ENCODE results near the gene MLH1. TPM values are rescaled to one million over a fixed set of nuclear protein-coding genes. Genes with fewer than 3 reads are reported as not detected.

MLH1 gene
- total RNA-seq, 1 experiment from 2014 or later = 28.5 TPM

DNA sequence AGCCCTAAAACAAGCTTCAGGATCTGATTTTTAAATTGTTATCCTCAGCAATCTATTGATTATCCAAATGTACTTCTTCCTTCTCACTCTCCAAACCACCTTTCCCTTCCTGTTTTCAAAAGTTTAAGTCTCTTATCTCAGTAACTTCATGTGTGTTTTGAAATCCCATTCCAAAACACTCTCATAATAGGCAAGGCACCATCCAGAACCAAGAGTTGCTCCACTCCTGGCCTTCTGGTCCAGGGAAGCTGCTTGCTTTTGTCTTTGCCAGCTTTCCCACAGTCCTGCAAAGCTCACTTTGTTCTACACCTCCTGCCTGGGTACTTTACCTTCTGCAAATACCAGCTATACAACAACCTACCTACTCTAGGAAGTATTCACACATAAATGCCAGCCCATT, 63.5 kb downstream of the MLH1 start:
- BruUV-seq (replicated peaks) = no TSS peak
- POLR2A ChIA-PET = no interaction called here
- H3K4me1 ChIP-seq (ENCODE audit: control insufficient read depth, insufficient read depth, low read length) = 0 out of 2 replicates have a peak, but pooled peaks cover 4% of the 10 kb centered on the region

GRCh38 chr3:37058117-37058516, 64.8 kb downstream of the MLH1 start:
- ATAC-seq = no peak
- intact Hi-C loops (cut with micrococcal nuclease; ENCODE audit: unreplicated experiment) = no loop called here
- no TSS peak for BruUV-seq (replicated peaks)
- peaks cover 11% of the 10 kb centered on the region; the same call in 1 of the 2 replicates for H3K36me3 ChIP-seq (ENCODE audit: control insufficient read depth, insufficient read depth, low read length)
- no peaks in the 10 kb centered on the region for H3K27me3 ChIP-seq (ENCODE audit: control insufficient read depth, insufficient read depth, low read length)
- in situ Hi-C loops (cut with HindIII; ENCODE audit: low pct_unique_long_range_greater_than_20kb, low sequenced_read_pairs) = no loop called here
- no peak overlapping the region for H3K4me3 ChIP-seq (ENCODE audit: low read depth in 2 of 2, low read length in 2 of 2)
- H3K9me3 ChIP-seq (ENCODE audit: control insufficient read depth, insufficient read depth, low read depth, low read length) = no peaks in the 10 kb centered on the region
- POLR2A ChIA-PET = no interaction called here
- DNase-seq (ENCODE audit: low read depth, low spot score) = no peak
- no peak overlapping the region for H3K27ac ChIP-seq (ENCODE audit: low read length)
- CTCF ChIA-PET = no interaction called here
- 0 out of 2 replicates have a peak, but pooled peaks cover 4% of the 10 kb centered on the region for H3K4me1 ChIP-seq (ENCODE audit: control insufficient read depth, insufficient read depth, low read length)
- TF ChIP-seq POLR2AphosphoS5 (IDR thresholded peaks at IDR 0.05; ENCODE audit: low read depth, low read length) (no peak), SIN3A (IDR thresholded peaks at IDR 0.05; ENCODE audit: borderline replicate concordance, insufficient read depth, low read depth, low read length) (no peak), TCF7L2 (IDR thresholded peaks at IDR 0.05; ENCODE audit: low read depth, low read length) (no peak), REST (IDR thresholded peaks at IDR 0.05; ENCODE audit: insufficient read depth in 1 of 2, low read depth in 2 of 2, low read length in 1 of 2) (no peak), CTCF (IDR thresholded peaks at IDR 0.05) (no peak)

More for the DNA sequence above, 63.5 kb downstream of the MLH1 start:
- DNase-seq (ENCODE audit: low read depth, low spot score) = no peak
- Histone ChIP-seq H3K4me3 (ENCODE audit: low read depth in 2 of 2, low read length in 2 of 2) (no peak overlapping the region), H3K27me3 (ENCODE audit: control insufficient read depth, insufficient read depth, low read length) (no peaks in the 10 kb centered on the region), H3K36me3 (ENCODE audit: control insufficient read depth, insufficient read depth, low read length) (peaks cover 15% of the 10 kb centered on the region; the same call in 1 of the 2 replicates), H3K9me3 (ENCODE audit: control insufficient read depth, insufficient read depth, low read depth, low read length) (no peaks in the 10 kb centered on the region), H3K27ac (ENCODE audit: low read length) (no peak overlapping the region)
- no peak for ATAC-seq
- TF ChIP-seq CTCF (IDR thresholded peaks at IDR 0.05) = no peak
- no peak for TF ChIP-seq TCF7L2 (IDR thresholded peaks at IDR 0.05; ENCODE audit: low read depth, low read length)
- TF ChIP-seq REST (IDR thresholded peaks at IDR 0.05; ENCODE audit: insufficient read depth in 1 of 2, low read depth in 2 of 2, low read length in 1 of 2) = no peak
- no peak for TF ChIP-seq POLR2AphosphoS5 (IDR thresholded peaks at IDR 0.05; ENCODE audit: low read depth, low read length)
- no peak for TF ChIP-seq SIN3A (IDR thresholded peaks at IDR 0.05; ENCODE audit: borderline replicate concordance, insufficient read depth, low read depth, low read length)
- in situ Hi-C loops (cut with HindIII; ENCODE audit: low pct_unique_long_range_greater_than_20kb, low sequenced_read_pairs) (no loop called here), intact Hi-C loops (cut with micrococcal nuclease; ENCODE audit: unreplicated experiment) (no loop called here)
- CTCF ChIA-PET = no interaction called here
